ES-I3 (cell line): ENCODE measurements around the gene IFITM2.

Experiments used
- H3K36me3 ChIP-seq: 2 replicates; pipeline ENCODE4 v1.6.1; 2013; ENCODE audit warnings: mild to moderate bottlenecking, low read length, control low read depth, moderate library complexity; ENCODE audit not compliant: insufficient read depth
- H3K4me1 ChIP-seq: 2 replicates; pipeline ENCODE4 v1.6.1; 2013; ENCODE audit warnings: mild to moderate bottlenecking, control low read depth, low read length; ENCODE audit not compliant: insufficient read depth
- H3K9ac ChIP-seq: 2 replicates; pipeline ENCODE4 v1.6.1; 2013; ENCODE audit warnings: low read depth, mild to moderate bottlenecking, low read length, moderate library complexity
- H3K9me3 ChIP-seq: 2 replicates; pipeline ENCODE4 v1.6.1; 2013; ENCODE audit warnings: mild to moderate bottlenecking, low read length, moderate library complexity; ENCODE audit not compliant: control insufficient read depth, insufficient read depth

The IFITM2 gene

DNA sequence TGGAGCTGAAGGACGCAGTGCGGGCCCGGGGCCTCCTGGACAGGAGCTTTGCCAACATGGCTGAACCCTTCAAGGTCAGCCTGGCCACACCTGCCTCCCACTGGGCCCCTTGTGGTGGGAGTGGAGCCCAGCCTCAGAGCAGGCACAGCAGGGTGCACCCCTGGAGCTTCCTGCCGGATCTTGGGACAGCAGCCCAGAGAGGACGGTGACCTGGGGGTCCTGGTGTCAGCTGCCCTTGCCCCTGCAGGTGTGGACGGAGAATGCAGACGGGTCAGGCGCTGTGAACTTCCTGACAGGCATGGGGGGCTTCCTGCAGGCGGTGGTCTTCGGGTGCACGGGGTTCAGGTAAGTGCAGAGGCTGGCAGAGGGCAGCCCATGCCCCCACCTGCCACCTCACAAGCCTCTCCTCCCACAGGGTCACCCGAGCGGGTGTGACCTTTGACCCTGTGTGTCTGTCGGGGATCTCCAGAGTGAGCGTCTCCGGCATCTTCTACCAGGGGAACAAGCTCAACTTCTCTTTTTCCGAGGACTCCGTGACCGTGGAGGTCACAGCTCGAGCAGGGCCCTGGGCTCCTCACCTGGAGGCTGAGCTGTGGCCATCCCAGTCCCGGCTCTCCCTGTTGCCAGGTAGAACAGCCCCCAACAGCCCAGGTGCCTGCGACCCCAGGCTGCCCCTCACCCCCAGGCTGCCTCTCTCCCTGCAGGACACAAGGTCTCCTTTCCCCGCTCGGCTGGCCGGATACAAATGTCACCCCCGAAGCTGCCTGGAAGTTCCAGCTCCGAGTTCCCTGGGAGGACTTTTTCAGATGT lies 13.6 kb upstream of the IFITM2 start:
- no peaks in the 10 kb centered on the region for H3K36me3 ChIP-seq
- no peaks in the 10 kb centered on the region for H3K9me3 ChIP-seq
- no peaks in the 10 kb centered on the region; the same call in 1 of the 2 replicates for H3K4me1 ChIP-seq
- no peak overlapping the region for H3K9ac ChIP-seq

DNA sequence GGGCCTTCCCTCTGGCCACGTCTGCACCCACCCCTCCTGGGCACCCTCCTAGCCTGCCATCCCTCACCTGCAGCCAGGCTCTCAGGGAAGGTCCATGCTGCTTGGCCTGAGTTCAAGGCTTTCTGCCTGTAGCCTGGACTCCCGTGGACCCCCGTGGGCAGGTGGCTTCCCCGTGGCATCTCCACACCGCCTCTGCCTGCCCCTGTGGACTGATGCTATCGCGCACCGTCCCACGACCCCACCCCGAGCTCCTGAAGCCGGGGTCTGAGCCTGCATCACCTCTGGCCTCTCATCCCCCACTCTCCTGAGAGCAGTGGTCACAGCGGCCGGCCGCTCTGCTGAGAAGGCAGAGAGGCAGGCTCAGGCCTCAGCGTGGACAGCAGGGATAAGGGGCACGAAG lies 12.8 kb upstream of the IFITM2 start:
- H3K9me3 ChIP-seq = no peaks in the 10 kb centered on the region
- H3K9ac ChIP-seq = no peak overlapping the region
- no peaks in the 10 kb centered on the region; the same call in 1 of the 2 replicates for H3K4me1 ChIP-seq
- H3K36me3 ChIP-seq = no peaks in the 10 kb centered on the region

DNA sequence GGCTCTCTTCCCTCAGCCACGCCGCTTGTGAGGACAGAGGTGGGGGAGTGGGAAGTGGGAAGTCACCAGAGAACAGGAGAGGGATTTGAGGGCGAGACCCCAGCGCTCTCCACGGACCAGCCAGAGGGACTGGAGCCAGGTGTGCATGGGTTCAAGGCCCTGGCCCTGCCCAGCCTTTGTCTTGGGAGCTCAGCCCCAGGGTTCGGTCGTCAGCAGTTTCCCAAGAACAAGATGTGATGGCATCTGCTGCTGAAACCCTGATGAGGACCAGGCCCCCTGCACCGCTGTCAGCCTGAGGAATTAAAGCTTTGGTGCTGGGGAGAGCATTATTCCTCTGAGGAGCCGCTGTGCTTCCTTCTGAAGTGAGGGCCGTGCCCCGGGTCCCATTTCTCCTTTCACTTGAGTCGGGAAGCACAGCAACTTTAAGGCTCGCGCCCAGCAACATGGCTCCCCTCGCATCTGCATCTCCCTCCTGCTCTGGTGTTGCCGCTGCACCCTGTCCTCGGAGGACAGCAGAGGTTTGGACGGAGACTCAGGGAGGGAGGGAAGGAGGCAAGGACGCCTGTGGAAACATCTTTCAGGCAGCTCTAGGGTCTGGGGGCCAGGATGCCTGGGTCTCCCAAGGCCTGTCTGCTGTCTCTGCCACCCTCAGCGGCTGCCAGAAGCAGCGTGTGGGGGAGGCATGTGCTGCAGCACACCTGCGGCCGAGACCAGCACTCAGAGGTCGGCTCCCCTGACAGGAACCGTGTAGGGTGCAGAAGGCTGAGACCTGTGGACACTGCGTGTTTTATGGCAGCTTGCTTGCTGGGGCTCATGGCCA lies 12.1 kb upstream of the IFITM2 start:
- no peak overlapping the region for H3K9ac ChIP-seq
- H3K36me3 ChIP-seq = no peaks in the 10 kb centered on the region
- no peaks in the 10 kb centered on the region for H3K9me3 ChIP-seq
- H3K4me1 ChIP-seq = peaks cover 7% of the 10 kb centered on the region; the same call in 1 of the 2 replicates

DNA sequence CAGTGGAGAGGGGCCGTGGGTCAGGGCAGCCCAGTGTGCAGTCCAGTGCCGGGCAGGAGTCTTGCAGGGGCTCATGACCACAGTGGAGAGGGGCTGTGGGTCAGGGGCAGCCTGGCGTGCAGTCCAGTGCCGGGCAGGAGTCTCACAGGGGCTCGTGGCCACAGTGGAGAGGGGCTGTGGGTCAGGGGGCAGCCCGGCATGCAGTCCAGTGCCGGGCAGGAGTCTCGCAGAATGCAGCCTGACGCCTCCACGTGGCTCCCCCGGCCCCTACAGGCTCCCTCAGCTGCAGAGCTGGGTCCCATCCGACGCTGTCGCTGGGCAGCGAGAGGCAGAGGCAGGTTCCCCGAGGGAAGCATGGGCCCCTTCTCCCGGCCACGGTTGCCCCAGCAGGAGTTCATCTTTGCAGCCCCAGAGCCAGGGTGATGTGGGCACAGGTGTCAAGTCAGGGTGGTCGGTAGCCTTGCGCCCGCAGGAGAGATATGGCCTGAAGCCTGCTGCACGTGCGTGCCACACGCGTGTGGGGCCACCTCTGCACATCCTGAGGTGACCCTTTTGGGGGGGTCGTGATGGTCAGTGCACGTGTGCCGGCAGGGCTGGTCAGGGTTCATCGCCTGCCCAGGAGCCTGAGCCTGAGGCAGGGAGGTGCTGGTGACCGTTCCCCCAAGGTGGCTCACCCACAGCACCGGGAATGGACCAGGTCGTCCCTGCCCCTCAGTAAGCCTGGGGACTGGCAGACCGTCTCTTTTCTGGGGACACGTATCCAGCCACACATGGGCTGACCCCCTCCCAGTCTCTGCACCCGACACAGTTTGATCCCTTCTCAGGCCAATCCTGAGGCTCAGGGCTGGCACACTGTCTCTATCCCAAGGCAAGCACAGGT lies 11.2 kb upstream of the IFITM2 start:
- H3K9me3 ChIP-seq = no peaks in the 10 kb centered on the region
- H3K4me1 ChIP-seq = peaks cover 8% of the 10 kb centered on the region; the same call in 1 of the 2 replicates
- H3K9ac ChIP-seq = no peak overlapping the region
- no peaks in the 10 kb centered on the region for H3K36me3 ChIP-seq

DNA sequence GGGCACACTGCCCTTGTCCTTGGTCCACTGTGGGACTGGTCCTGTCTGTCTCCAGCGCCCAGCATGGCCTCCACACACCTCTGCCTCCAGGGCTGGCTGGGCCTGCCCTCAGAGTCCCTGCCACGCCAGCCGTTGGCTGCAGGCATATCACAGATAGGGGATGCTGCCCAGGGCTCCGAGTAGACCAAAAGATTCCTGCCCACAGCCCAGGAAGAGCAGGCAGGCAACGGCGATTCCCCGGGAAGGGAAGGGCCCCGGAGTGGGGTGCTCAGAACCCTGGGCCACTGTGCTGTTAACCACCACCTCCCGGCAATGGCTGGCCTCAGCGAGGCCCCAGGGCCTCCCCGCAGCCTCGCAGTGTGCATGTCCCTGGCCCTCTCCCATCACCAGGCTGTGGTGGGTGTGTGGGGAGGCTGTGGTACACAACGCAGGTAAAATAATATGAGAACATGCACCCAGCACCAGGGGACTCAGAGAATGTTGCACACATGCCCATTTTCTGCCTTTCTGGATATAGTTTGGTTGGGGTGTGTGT lies 10.5 kb upstream of the IFITM2 start:
- H3K9ac ChIP-seq = no peak overlapping the region
- H3K36me3 ChIP-seq = no peaks in the 10 kb centered on the region
- peaks cover 8% of the 10 kb centered on the region; the same call in 1 of the 2 replicates for H3K4me1 ChIP-seq

DNA sequence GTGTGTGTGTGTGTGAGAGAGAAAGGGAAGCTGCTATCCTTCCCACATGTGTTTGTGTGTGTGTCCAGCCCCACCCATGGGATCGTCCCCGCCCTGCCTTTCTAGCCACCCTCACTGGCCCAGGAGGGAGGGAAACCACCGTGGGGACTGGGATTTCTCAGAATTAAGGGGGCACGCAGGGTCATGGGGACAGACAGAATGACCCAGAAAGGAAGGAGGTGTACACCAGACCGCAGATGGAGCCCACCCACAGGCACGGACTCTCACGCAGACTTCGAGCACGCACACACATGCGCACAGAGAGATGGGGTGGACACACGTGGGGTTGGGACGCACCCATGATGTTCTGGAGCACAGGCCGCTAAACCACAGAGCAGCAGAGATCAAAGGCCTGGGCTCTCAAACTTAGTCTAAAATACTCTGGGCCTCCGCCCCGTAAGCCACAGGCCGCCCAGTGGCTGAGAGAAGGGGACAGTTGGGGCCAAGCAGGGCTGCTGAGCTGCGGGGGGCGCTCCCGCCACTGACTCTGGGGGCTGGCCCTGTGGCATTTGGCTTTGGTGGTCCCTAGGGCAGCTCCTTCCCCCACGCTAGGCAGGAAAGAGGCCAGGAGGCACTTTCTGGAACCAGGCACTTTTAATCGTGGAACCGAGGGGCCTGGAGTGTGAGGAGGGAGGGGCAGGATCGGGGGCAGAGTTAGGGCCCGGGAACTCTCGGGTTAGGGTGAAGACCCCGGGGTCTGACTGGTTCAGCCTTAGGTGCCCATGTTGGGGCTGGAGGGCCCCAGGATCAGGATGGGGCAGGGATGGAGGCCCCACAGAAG lies 9.8 kb upstream of the IFITM2 start:
- Histone ChIP-seq H3K36me3 (no peaks in the 10 kb centered on the region), H3K9ac (no peak overlapping the region), H3K9me3 (no peaks in the 10 kb centered on the region), H3K4me1 (peaks cover 8% of the 10 kb centered on the region; the same call in 1 of the 2 replicates)

More for the DNA sequence above, 10.5 kb upstream of the IFITM2 start:
- no peaks in the 10 kb centered on the region for H3K9me3 ChIP-seq

DNA sequence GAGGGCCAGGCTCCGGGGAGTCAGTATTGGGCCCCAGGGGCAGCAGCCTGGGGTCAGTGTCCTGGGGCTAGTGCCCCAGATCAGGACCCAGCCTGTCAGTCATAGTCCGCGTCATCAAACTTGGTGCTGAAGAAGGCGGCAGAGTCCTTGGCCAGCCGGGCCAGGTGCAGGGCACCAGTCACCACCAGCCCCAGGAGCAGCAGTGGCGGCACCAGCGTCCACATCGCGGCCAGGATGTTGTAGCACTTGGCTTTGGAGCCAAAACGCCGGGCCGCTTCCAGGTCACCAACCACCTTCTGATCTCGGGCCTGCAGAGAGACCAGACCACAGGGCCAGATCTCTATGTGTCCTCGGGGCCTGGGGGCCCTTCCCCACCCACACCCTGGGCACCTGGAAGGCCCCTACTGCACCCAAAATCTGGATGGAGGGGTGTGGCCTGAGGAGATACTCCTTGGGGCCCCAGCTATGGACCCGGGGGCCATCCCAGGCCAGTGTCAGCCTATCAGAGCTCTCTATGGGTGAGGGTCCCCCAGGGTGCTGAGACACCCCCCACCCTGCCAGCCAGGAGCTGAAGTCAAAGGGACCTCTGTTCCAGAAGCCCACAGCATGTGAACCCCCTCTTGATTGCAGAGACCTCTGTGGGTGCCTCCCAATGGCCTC lies 9.1 kb upstream of the IFITM2 start:
- H3K4me1 ChIP-seq = peaks cover 8% of the 10 kb centered on the region; the same call in 1 of the 2 replicates
- no peaks in the 10 kb centered on the region for H3K36me3 ChIP-seq
- H3K9me3 ChIP-seq = no peaks in the 10 kb centered on the region
- H3K9ac ChIP-seq = no peak overlapping the region

DNA sequence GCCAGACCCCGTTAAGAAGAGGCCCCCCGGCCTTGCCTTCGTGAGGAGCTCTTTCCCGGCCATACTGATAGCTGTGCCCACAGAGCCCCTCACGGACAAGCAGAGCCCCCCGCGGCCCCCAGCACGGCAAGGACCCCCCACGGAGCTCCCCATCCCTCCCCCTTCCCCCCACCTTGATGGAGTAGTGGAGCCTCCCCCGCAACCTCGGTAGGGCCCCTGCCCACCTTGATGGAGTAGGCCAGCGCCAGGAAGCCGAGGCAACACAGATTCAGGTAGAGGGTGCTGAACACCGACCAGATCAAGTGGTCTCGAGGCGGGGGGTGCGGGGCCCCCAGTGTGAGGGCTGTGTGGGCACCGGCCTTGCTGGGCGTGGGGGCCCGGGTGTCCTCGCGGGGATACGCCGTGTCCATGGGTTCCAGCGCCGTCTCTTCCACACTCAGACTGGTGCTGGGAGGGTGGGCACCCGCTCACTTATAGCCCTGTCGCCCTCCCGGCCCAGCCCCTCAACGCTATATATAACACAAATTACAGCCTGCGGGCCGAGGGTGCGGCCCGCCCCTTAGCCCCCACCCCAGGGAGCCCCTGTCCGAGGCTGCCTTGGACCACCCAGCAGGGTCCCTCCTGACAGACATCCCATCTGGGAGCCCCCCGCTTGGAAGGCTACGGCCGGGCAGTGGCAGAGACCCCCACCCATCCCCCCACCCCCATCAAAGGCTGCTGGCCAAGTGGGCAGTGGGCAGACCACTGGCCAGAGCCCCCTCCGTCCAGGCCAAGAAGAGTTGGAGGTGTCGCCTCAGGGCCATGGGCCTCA lies 8.3 kb upstream of the IFITM2 start, which contains the start of gene IFITM5:
TSS of gene IFITM5 (minus strand) at position 446 of the 811 bp plus-strand sequence. CDS start at position 410, 36 bp downstream.
- Histone ChIP-seq H3K9me3 (no peaks in the 10 kb centered on the region), H3K9ac (no peak within 1 kb of the TSS), H3K36me3 (no peaks in the 10 kb centered on the region), H3K4me1 (peaks cover 8% of the 10 kb centered on the region; the same call in 1 of the 2 replicates)

DNA sequence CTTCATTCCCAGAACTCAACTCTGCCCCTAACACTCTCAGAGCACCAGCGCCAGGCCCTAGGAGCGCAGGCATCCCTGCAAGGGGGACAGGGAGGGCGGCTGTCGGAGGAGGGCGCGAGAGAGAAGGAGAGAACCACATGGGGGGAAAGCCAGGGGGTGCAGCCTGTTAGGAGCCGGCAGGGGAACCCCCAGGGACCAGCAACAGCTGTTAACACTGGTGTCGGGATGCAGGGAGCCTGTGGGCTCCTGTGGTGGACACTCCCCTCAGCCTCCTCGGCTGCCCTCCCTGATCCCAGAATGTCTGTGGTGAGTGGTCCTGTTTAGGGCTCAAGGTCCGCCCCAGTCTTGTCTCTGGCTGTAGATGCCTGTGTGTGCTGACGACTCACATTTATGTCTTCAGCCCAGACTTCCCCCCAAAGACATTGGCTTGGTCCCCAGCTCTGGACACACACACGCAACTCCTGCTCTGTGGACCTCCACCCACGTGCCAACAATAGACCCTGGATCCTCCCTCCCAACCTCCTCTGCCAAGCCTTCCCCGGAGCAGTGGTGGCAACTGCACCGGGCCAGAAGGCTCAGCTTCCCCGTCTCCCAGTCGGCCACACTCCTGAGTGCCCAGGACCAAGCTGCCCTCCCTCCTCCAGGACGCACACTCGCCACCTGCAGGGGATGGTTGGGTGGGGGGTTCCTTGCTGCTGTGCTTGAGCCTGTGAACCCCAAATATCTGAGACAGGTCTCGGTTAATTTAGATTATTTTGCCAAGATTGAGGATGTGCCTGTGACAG lies 7.5 kb upstream of the IFITM2 start:
- H3K9me3 ChIP-seq = no peaks in the 10 kb centered on the region
- H3K36me3 ChIP-seq = no peaks in the 10 kb centered on the region
- no peak overlapping the region for H3K9ac ChIP-seq
- peaks cover 8% of the 10 kb centered on the region; the same call in 1 of the 2 replicates for H3K4me1 ChIP-seq

DNA sequence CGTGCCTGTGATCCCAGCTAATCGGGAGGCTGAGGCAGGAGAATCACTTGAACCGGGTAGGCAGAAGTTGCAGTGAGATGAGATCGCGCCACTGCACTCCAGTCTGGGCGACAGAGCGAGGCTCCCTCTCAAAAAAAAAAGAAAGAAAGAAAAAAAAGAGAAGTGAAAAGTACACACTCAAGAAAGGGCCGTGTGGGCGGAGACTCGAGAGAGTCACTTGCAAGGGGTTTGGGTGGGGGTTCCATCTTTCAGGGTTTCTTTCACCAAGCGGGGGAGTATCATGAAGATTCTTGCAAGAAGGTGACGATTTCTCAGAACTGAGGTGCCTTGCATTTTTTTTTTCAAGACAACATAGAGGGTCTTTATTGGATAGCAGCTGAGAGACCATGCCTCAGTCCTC lies 4.3 kb upstream of the IFITM2 start:
- peaks cover 30% of the 10 kb centered on the region for H3K4me1 ChIP-seq

DNA sequence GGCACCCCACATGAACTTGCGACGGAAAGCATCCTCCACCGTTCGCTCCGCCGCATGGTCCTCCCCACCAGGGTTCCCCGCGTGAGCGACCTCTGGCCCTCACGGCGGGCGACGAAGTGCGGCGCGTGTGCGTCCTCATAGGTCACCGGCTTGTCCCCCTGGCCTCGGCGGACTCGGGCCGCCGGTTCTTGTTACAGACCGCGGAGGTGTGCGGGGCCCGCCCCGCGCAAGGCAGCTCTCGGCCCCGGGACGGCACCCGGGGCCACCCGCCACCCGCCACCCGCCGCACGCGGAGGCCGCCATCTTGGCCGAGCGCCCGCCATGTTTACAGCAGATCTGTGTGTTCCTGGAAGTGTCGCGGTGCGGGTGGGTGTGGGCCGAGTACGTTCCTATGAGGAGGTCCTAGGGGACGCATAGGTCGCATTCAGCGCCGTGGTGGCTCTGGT lies 3.5 kb upstream of the IFITM2 start:
- Histone ChIP-seq H3K9me3 (no peaks in the 10 kb centered on the region), H3K9ac (no peak overlapping the region), H3K4me1 (peaks cover 30% of the 10 kb centered on the region), H3K36me3 (no peaks in the 10 kb centered on the region)

More for the DNA sequence above, 4.3 kb upstream of the IFITM2 start:
- H3K9ac ChIP-seq = no peak overlapping the region
- H3K9me3 ChIP-seq = no peaks in the 10 kb centered on the region
- H3K36me3 ChIP-seq = no peaks in the 10 kb centered on the region
